IMR-90 (cell line): ENCODE results near the gene BICD1. TPM values are rescaled to one million over a fixed set of nuclear protein-coding genes. Genes with fewer than 3 reads are reported as not detected.

Experiments used
- ATAC-seq: fragments of 200-7000 bp; cut with Tn5 transposase; 2 replicates; pipeline ENCODE4 v1.9.1; 2020; ENCODE audit warnings: low read depth, mild to moderate bottlenecking, moderate library complexity
- BruUV-seq: library from RNA; stranded (reverse); fragments of 400-500 nt; replicated peaks from 2 replicates; lab custom pipeline; 2021; lab: Mats Ljungman, UMichigan
- CTCF ChIA-PET: fragments of 300-600 bp; formaldehyde crosslinking; extraction: SDS; loops from one replicate; lab custom pipeline; 2021; ENCODE audit warnings: antibody characterized with exemption; lab: Yijun Ruan, JAX
- POLR2A ChIA-PET: fragments of 300-600 bp; sonication (Branson Sonifier 250); formaldehyde crosslinking; loops from one replicate; lab custom pipeline; 2022; ENCODE audit warnings: antibody characterized with exemption; ENCODE audit not compliant: unreplicated experiment; lab: Charles Lee
- DNase-seq: peaks from one replicate; pipeline ENCODE4 v3.0.0; 2013
- H2AFZ ChIP-seq: replicated peaks from 2 replicates; pipeline ENCODE3; 2013; ENCODE audit warnings: low read length, mild to moderate bottlenecking; ENCODE audit not compliant: poor library complexity
- H2AK5ac ChIP-seq: 2 replicates; pipeline ENCODE4 v1.6.1; 2013; ENCODE audit warnings: low read depth, low read length, inconsistent platforms
- H2AK9ac ChIP-seq: replicated peaks from 2 replicates; pipeline ENCODE3; 2013; ENCODE audit warnings: mild to moderate bottlenecking, low read depth, low read length, moderate library complexity; ENCODE audit not compliant: poor library complexity
- H2BK120ac ChIP-seq: 2 replicates; pipeline ENCODE4 v1.6.1; 2013; ENCODE audit warnings: low read depth, low read length, inconsistent platforms
- H2BK15ac ChIP-seq: 3 replicates; pipeline ENCODE4 v1.6.1; 2013; ENCODE audit warnings: low read depth, low read length, inconsistent platforms
- H2BK20ac ChIP-seq: 2 replicates; pipeline ENCODE4 v1.6.1; 2013; ENCODE audit warnings: low read depth, mild to moderate bottlenecking, inconsistent platforms, low read length, moderate library complexity
- H2BK5ac ChIP-seq: 2 replicates; pipeline ENCODE4 v1.6.1; 2013; ENCODE audit warnings: mild to moderate bottlenecking, low read depth, low read length, inconsistent platforms; ENCODE audit not compliant: poor library complexity, severe bottlenecking
- H3K14ac ChIP-seq: replicated peaks from 2 replicates; pipeline ENCODE4 v1.6.1; 2013; ENCODE audit warnings: low read depth, low read length, inconsistent platforms
- H3K18ac ChIP-seq: 2 replicates; pipeline ENCODE4 v1.6.1; 2013; ENCODE audit warnings: low read depth, low read length, control low read depth
- H3K23ac ChIP-seq: 2 replicates; pipeline ENCODE4 v1.6.1; 2013; ENCODE audit warnings: low read depth, low read length, inconsistent platforms
- H3K27ac ChIP-seq: 2 replicates; pipeline ENCODE4 v1.5.1; 2013; ENCODE audit warnings: mild to moderate bottlenecking, control low read depth, low read length; ENCODE audit not compliant: insufficient read depth
- H3K27me3 ChIP-seq: 2 replicates; pipeline ENCODE4 v1.6.1; 2013; ENCODE audit warnings: low read length; ENCODE audit not compliant: control insufficient read depth, insufficient read depth
- H3K36me3 ChIP-seq: 2 replicates; pipeline ENCODE4 v1.6.1; 2013; ENCODE audit warnings: low read length, mixed read lengths; ENCODE audit not compliant: control insufficient read depth, insufficient read depth
- H3K4ac ChIP-seq: 2 replicates; pipeline ENCODE4 v1.6.1; 2013; ENCODE audit warnings: low read depth, low read length, inconsistent platforms
- H3K4me1 ChIP-seq: 2 replicates; pipeline ENCODE4 v1.6.1; 2013; ENCODE audit warnings: low read length, mixed read lengths; ENCODE audit not compliant: control insufficient read depth, insufficient read depth
- H3K4me2 ChIP-seq: 2 replicates; pipeline ENCODE4 v1.6.1; 2013; ENCODE audit warnings: low read depth, mild to moderate bottlenecking, control low read depth, low read length, moderate library complexity
- H3K4me3 ChIP-seq: 2 replicates; pipeline ENCODE4 v1.5.1; 2013; ENCODE audit warnings: low read depth, mild to moderate bottlenecking, control low read depth, low read length, moderate library complexity; ENCODE audit not compliant: insufficient read depth
- H3K56ac ChIP-seq: 2 replicates; pipeline ENCODE4 v1.6.1; 2013; ENCODE audit warnings: low read length, inconsistent platforms; ENCODE audit not compliant: insufficient read depth; ENCODE audit errors: extremely low read depth
- H3K79me1 ChIP-seq, 2 experiments: 2 replicates each; pipeline ENCODE4 v1.6.1; 2013; ENCODE audit warnings: low read length in 2 of 2, inconsistent platforms in 1 of 2, low read depth in 1 of 2
- H3K9ac ChIP-seq: 2 replicates; pipeline ENCODE4 v1.6.1; 2013; ENCODE audit warnings: low read depth, low read length, control low read depth
- H3K9me1 ChIP-seq: 2 replicates; pipeline ENCODE4 v1.6.1; 2013; ENCODE audit warnings: low read length, inconsistent platforms; ENCODE audit not compliant: insufficient read depth
- H3K9me3 ChIP-seq: 2 replicates; pipeline ENCODE4 v1.6.1; 2013; ENCODE audit warnings: low read length; ENCODE audit not compliant: control insufficient read depth, insufficient read depth
- H4K20me1 ChIP-seq: 2 replicates; pipeline ENCODE4 v1.6.1; 2013; ENCODE audit warnings: low read length, inconsistent platforms; ENCODE audit not compliant: insufficient read depth
- H4K5ac ChIP-seq: 2 replicates; pipeline ENCODE4 v1.6.1; 2013; ENCODE audit warnings: mild to moderate bottlenecking, low read depth, low read length, control low read depth
- H4K8ac ChIP-seq, 2 experiments: 2 replicates each; pipeline ENCODE4 v1.6.1; 2013; ENCODE audit warnings: low read depth in 2 of 2, low read length in 2 of 2, control low read depth in 1 of 2, inconsistent platforms in 1 of 2
- H4K91ac ChIP-seq: 2 replicates; pipeline ENCODE4 v1.6.1; 2013; ENCODE audit warnings: low read depth, low read length, inconsistent platforms; ENCODE audit not compliant: insufficient read depth
- BHLHE40 ChIP-seq: fragments of 150-350 bp; IDR thresholded peaks from 2 replicates; pipeline ENCODE4 v1.6.1; 2016; ENCODE audit warnings: mild to moderate bottlenecking, low read depth, low read length
- CHD1 ChIP-seq: IDR thresholded peaks from 2 replicates; pipeline ENCODE4 v1.6.1; 2012; ENCODE audit warnings: low read depth, low read length, improper control_type of control experiment
- ELK1 ChIP-seq: fragments of 150-350 bp; IDR thresholded peaks from 2 replicates; pipeline ENCODE4 v1.6.1; 2016; ENCODE audit warnings: low read depth, mild to moderate bottlenecking, low read length, moderate library complexity, borderline replicate concordance
- MAZ ChIP-seq: IDR thresholded peaks from 2 replicates; pipeline ENCODE4 v1.6.1; 2012; ENCODE audit warnings: low read depth, mild to moderate bottlenecking, low read length, improper control_type of control experiment, moderate library complexity, borderline replicate concordance
- POLR2A ChIP-seq: IDR thresholded peaks from 2 replicates; pipeline ENCODE4 v1.6.1; 2012; ENCODE audit warnings: mild to moderate bottlenecking, low read depth, low read length
- RAD21 ChIP-seq: IDR thresholded peaks from 2 replicates; pipeline ENCODE4 v1.6.1; 2012; ENCODE audit warnings: low read length, improper control_type of control experiment
- RCOR1 ChIP-seq: IDR thresholded peaks from 2 replicates; pipeline ENCODE4 v1.6.1; 2012; ENCODE audit warnings: mild to moderate bottlenecking, low read length, improper control_type of control experiment; ENCODE audit not compliant: insufficient replicate concordance
- SMC3 ChIP-seq: fragments of 150-350 bp; IDR thresholded peaks from 2 replicates; pipeline ENCODE4 v1.6.1; 2016; ENCODE audit warnings: low read depth, mild to moderate bottlenecking, antibody characterized with exemption, low read length, moderate library complexity
- WGBS, 2 experiments: methylation state at CpG; one replicate each; pipeline versions ENCODE4 v1.1.5 to v1.1.7; 2013; ENCODE audit warnings: missing lambda C conversion rate in 2 of 2; ENCODE audit not compliant: insufficient read length in 1 of 2; ENCODE audit errors: extremely low coverage in 2 of 2; 5-methylcytosine and 5-hydroxymethylcytosine counted together
- dilution Hi-C: fragments of 300-500 bp; cut with HindIII; formaldehyde crosslinking; loops from one replicate; pipeline ENCODE4 v1.14.3; 2018; ENCODE audit warnings: low sequenced_read_pairs; ENCODE audit not compliant: unreplicated experiment
- in situ Hi-C: fragments of 300-500 bp; cut with MboI; formaldehyde crosslinking; loops from 3 replicates; pipeline ENCODE4 v1.14.3; 2019; ENCODE audit warnings: low sequenced_read_pairs, inconsistent platforms, mixed read lengths
- intact Hi-C: fragments of 100-400 bp; cut with micrococcal nuclease; formaldehyde crosslinking; loops from 2 replicates; pipeline ENCODE4 v1.10.0; 2022
- polyA plus RNA-seq, 3 experiments: library from polyadenylated mRNA; depleted of rRNA; stranded (reverse); fragments of >200 nt; gene quantifications; 2 replicates each; pipeline ENCODE4 v1.2.3, GENCODE V29; 2012; ENCODE audit warnings: low replicate concordance in 1 of 3
- total RNA-seq: library from RNA; depleted of rRNA; stranded (reverse); fragments of >200 nt; gene quantifications from 2 replicates; pipeline ENCODE4 v1.2.3, GENCODE V29; 2012
- TF ChIP-seq, protein P1 (sequence below): fragments of 150-350 bp; IDR thresholded peaks from 2 replicates; pipeline ENCODE4 v1.6.1; 2017; ENCODE audit warnings: mild to moderate bottlenecking, antibody characterized with exemption, low read length, low read depth

Gene BICD1
- total and polyA plus RNA-seq, 2 of the 4 experiments (the other 2 are of a cell fraction) = 17.2 to 21.8 TPM

DNA sequence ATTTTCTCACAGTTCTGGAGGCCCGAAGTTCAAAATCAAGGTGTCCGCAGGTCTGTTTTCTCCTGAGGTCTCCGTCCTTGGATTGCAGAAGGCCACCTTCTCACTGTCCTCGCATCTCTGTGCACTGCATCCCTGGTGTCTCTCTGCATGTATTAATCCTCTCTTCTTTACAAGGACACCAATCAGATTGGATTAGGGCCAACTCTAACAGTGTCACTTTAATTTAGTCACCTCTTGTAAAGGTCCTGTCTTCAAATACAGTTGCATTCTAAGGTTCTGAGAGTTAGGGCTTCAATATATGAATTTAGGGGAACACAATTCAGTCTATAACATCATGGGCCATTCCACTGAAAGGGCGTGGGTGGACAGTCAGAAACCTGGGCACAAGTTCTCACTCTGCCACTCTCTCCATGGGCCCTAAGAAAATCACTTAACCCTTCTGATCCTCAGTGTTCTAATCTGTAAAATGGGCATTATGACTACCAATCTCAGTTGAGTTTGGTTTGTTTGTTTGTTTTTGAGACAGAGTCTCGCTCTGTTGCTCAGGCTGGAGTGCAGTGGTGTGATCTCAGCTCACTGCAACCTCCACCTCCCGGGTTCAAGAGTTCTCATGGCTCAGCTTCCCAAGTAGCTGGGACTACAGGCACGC is 251.1 kb downstream of the BICD1 start:
- dilution Hi-C loops (no loop called here), in situ Hi-C loops (loop anchor here (25.0 kb wide), 1 partner anchor 1655 kb away; the partner anchor contains the start of gene ALG10), intact Hi-C loops (no loop called here)
- Histone ChIP-seq H2BK15ac (no peak overlapping the region), H3K14ac (no peak overlapping the region), H3K18ac (no peak overlapping the region), H3K9me1 (peaks cover 2% of the 10 kb centered on the region), H4K5ac (no peak overlapping the region), H3K4me2 (no peak overlapping the region), H3K56ac (no peak overlapping the region), H2AK9ac (no peak overlapping the region), H2AFZ (no peak overlapping the region), H3K4ac (no peak overlapping the region), H3K9ac (no peak overlapping the region), H3K27ac (no peak overlapping the region), H2AK5ac (no peak overlapping the region), H2BK20ac (no peak overlapping the region), H4K20me1 (no peaks in the 10 kb centered on the region), H4K91ac (no peak overlapping the region), H2BK5ac (no peak overlapping the region), H3K4me1 (no peaks in the 10 kb centered on the region), H3K79me1 (no peaks in the 10 kb centered on the region), H3K36me3 (peaks cover 3% of the 10 kb centered on the region), H3K27me3 (no peaks in the 10 kb centered on the region), H3K23ac (no peak overlapping the region), H2BK120ac (no peak overlapping the region), H4K8ac (no peak overlapping the region), H3K9me3 (no peaks in the 10 kb centered on the region), H3K4me3 (no peak overlapping the region)
- no peak for DNase-seq
- WGBS, 2 experiments = 93% methylated on average over 3 of the region's 8 CpGs; no CpG with 5 or more reads in 1 of the 2 experiments
- POLR2A ChIA-PET = no interaction called here
- no peak for TF ChIP-seq RCOR1
- no peak for TF ChIP-seq RAD21
- no peak for TF ChIP-seq ELK1
- no peak for TF ChIP-seq BHLHE40
- no peak for TF ChIP-seq CHD1
- TF ChIP-seq, protein P1, sequence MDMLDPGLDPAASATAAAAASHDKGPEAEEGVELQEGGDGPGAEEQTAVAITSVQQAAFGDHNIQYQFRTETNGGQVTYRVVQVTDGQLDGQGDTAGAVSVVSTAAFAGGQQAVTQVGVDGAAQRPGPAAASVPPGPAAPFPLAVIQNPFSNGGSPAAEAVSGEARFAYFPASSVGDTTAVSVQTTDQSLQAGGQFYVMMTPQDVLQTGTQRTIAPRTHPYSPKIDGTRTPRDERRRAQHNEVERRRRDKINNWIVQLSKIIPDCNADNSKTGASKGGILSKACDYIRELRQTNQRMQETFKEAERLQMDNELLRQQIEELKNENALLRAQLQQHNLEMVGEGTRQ = no peak
- no peak for TF ChIP-seq MAZ
- TF ChIP-seq SMC3 = no peak
- TF ChIP-seq POLR2A = no peak
- CTCF ChIA-PET = no interaction called here
- ATAC-seq = no peak
- no TSS peak for BruUV-seq
